Aorta (tissue), 4 donors: ENCODE data around the gene ELL2. TPM values are rescaled to one million over a fixed set of nuclear protein-coding genes. Genes with fewer than 3 reads are reported as not detected.

ENCODE experiments used
- polyA plus RNA-seq, 2 donors: library from polyadenylated mRNA; stranded (reverse); fragments of 200-250 nt; gene quantifications; one replicate each; pipeline ENCODE4 v1.2.3, GENCODE V29; 2013
- total RNA-seq, 2 donors: library from RNA; stranded (reverse); fragmentation: NEBNext Ultra II Directional; extraction: Animal tissue kit (Norgen Biotek cat#: 25700); gene quantifications; one replicate each; pipeline ENCODE4 v1.2.1, GENCODE V29; 2021
- donor health status: healthy with polysubstance abuse.
- donor health status: Bipolar disorder and iron deficiency.
- donor health status: DM: no; HTN: no; CAD: no.
- donor health status: DM: yes; HTN: yes; CAD: no.

Gene ELL2
- total and polyA plus RNA-seq, 4 donors = 36.6 to 207 (median 77.9) TPM

Other genes starting within 250 kb of the ELL2 start
- 10 to 100 TPM; 36.8 to 53.2 TPM for gene RHOBTB3, start 230.5 kb downstream of the ELL2 start, total RNA-seq
- 10 to 100 TPM; 11.8 to 13.4 TPM for gene RHOBTB3, start 230.5 kb downstream of the ELL2 start, polyA plus RNA-seq
- gene GLRX, start 139.1 kb downstream of the ELL2 start, total RNA-seq = 10 to 100 TPM; 38.5 to 44.7 TPM
- gene GLRX, start 139.1 kb downstream of the ELL2 start, polyA plus RNA-seq = 100 to 1,000 TPM in 1 of 2 donors, 10 to 100 TPM in 1; 68.6 to 161 TPM